ENCODE results near the gene PI4K2A.
A peak's percentile ranks its signal among the peaks of the same experiment; 100 is the strongest.
"Not testable (repeated sequence)": the region's sequence is repeated elsewhere in the genome, so short reads cannot be mapped to it uniquely, and the experiment has no call there.

Gene PI4K2A

GRCh38 chr10:97632949-97633884 is 7.3 kb upstream of the PI4K2A start, which contains the start of gene MORN4:
Gene MORN4 (minus strand): TSS chr10:97633500. CDS start chr10:97619653, 13,847 bp downstream.
- peak; percentile 83 for DNase-seq

GRCh38 chr10:97633921-97634320 is 6.5 kb upstream of the PI4K2A start:
- DNase-seq, result no peak

- no peak for DNase-seq
Measured at GRCh38 chr10:97635577-97635976, 4.9 kb upstream of the PI4K2A start.

GRCh38 chr10:97639090-97639489 is 1.4 kb upstream of the PI4K2A start:
- DNase-seq, result not testable (repeated sequence)

GRCh38 chr10:97640868-97641811 is 669 bp downstream of the PI4K2A start:
- no peak for DNase-seq

GRCh38 chr10:97642471-97643159 is 2.1 kb downstream of the PI4K2A start:
- DNase-seq, result not testable (repeated sequence)

- DNase-seq, result no peak
Measured at GRCh38 chr10:97643441-97643985, 3.0 kb downstream of the PI4K2A start.

- no peak for DNase-seq
Measured at GRCh38 chr10:97644936-97645335, 4.5 kb downstream of the PI4K2A start.

- DNase-seq, result no peak
Measured at GRCh38 chr10:97647556-97647955, 7.1 kb downstream of the PI4K2A start.

GRCh38 chr10:97648562-97649404 is 8.3 kb downstream of the PI4K2A start:
- no peak for DNase-seq

GRCh38 chr10:97649405-97649750 is 8.9 kb downstream of the PI4K2A start:
- not testable (repeated sequence) for DNase-seq

GRCh38 chr10:97650726-97651125 is 10.3 kb downstream of the PI4K2A start:
- DNase-seq, result no peak

GRCh38 chr10:97651773-97652172 is 11.3 kb downstream of the PI4K2A start:
- DNase-seq, result no peak

- no peak for DNase-seq
Measured at GRCh38 chr10:97656777-97657176, 16.3 kb downstream of the PI4K2A start.

GRCh38 chr10:97659589-97659988 is 19.1 kb downstream of the PI4K2A start:
- no peak for DNase-seq

- DNase-seq, result no peak
Measured at GRCh38 chr10:97664282-97664850, 23.9 kb downstream of the PI4K2A start.

GRCh38 chr10:97666992-97667391 is 26.5 kb downstream of the PI4K2A start:
- no peak for DNase-seq

GRCh38 chr10:97667463-97667862 is 27.0 kb downstream of the PI4K2A start:
- DNase-seq, result no peak

- DNase-seq, result no peak
Measured at GRCh38 chr10:97669571-97669970, 29.1 kb downstream of the PI4K2A start.

- no peak for DNase-seq
Measured at GRCh38 chr10:97673736-97674525, 33.5 kb downstream of the PI4K2A start.
